Measurements from ENCODE around the gene POU6F2.

POU6F2 gene

GRCh38 chr7:39069896-39070881 is 92.5 kb downstream of the POU6F2 start:
- DNase-seq (ENCODE audit: low read depth in 2 of 2): no peak

GRCh38 chr7:39071116-39071515 is 93.4 kb downstream of the POU6F2 start:
- no peak for DNase-seq (ENCODE audit: low read depth in 2 of 2)

DNA sequence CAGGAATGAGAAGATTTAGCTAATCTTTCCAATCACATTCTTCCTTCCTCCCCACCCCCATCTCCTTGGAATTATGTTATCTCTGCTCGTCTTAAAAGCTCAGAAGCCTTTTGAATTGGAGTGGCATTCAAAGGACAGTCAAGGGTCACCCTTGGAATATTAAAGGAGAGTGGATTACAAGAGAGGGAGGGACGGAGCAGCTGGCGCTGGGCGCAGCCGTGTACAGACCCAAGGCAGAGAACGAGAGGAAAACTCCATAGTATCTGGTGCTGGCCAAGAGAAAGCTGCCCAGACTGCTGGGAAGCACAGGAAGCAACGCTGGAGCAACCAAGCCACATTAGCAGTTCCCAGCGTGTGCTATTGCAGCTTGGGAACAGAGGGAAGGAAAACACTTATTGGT is 95.7 kb downstream of the POU6F2 start:
- DNase-seq (ENCODE audit: low read depth in 2 of 2): no peak

DNA sequence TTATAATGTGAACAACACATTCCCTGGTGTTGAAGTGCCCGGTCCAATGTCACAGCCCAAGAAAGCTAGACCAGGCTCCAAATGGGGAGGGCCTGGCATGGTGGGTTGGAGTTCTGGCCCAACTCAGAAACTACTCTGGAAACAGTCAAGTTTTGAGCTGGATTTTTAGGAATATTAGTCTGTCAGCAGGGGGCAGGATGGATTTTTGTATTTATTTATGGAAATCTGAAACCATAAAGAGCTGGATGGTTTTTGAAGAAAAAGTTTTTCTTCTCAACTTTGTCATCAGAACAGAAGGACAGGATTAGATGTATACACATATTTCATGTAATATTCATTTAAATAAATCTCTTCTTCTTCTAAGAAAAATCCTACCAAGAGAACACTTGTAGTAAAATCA is 97.5 kb downstream of the POU6F2 start:
- DNase-seq (ENCODE audit: low read depth in 2 of 2): no peak

GRCh38 chr7:39083781-39084180 is 106.1 kb downstream of the POU6F2 start:
- DNase-seq (ENCODE audit: low read depth in 2 of 2): no peak

DNA sequence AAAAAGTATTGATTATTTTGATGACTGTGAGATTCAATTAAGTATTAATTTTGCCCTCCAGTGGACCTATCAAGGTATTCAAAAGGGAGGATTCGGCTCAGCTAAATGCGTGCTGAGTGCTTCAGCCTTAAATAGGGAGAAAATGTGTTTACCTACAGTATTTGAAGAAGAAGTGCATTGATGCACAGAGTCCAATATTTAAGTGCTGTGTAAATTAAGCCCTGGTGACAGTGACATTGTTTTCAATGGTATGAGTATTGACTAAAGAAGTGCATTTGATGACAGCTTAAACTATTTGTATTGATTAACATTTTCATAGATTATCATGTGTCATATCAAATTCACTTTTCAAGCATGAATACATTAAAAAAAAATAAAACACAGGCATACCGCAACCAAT is 106.6 kb downstream of the POU6F2 start:
- no peak for DNase-seq (ENCODE audit: low read depth in 2 of 2)

DNA sequence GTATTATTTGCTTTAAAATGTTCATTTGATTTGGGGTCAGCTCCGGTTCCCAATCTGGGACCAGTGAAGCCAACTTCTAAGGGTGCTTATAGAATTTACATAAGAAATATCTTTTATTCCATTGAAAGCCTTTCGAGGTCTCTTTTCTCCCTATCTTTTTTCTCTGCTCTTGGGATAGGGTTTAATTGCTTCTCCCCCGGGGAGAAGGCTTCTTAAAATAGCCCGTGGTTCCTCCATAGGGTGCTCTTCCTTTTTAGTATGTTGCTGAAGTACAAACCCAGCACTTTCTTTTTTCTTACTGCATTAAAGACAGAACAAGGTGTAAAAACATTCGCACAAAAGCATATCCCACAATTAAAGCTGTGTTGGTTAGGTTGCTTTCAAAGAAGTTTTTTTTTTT is 107.5 kb downstream of the POU6F2 start:
- no peak for DNase-seq (ENCODE audit: low read depth in 2 of 2)

DNA sequence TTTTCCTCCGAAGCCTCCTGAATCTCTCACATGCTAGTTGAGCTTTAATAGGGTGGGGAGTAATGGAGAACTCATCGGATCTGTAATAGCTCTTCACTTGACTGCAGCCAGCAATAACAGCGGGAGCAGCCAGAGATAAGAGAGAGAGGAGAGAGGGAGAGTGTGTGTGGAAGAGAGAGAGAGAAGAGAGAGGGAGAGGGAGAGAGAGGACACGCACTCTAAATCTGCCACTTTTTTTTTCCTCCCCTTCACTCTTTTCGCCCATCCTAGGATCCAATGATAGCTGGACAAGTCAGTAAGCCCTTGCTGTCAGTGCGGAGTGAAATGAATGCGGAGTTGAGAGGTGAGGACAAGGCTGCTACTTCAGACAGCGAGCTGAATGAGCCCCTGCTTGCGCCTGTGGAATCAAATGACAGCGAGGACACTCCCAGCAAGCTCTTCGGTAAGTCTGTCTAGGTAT is 107.9 kb downstream of the POU6F2 start:
- DNase-seq (ENCODE audit: low read depth in 2 of 2): no peak

DNA sequence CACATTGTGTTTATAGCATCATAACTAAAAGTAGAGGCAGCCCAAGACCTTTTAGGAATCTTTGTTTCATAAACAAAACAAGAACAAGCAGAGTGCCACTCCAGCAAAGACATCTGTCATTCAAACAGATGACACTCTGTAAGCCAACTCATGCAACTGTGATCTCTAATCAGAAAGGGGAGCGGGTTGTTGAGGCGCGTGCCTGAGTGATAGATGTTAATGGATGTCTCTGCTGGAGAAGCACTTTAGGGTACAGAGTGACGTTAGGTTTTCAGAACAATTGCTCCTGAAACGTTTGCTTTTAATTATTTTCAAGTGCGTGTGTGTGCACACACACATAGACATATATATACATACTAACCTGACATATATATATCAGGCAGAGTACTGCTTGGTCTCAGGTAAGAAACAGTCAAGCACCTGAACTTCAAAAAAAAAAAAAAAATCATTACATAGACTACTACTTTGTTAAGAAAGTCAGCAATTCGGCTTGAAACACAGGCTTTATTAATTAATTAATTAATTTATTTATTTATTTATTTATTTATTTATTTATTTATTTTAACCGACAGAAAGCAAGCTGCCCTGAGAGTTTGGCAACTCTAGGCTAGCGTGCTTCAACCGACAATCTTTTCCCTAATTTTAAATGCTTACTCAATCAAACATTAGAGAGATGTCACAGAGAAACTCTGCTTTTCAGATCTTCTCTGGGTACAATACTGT is 109.1 kb downstream of the POU6F2 start:
- DNase-seq (ENCODE audit: low read depth in 2 of 2): no peak

GRCh38 chr7:39088730-39089593 is 111.3 kb downstream of the POU6F2 start:
- no peak for DNase-seq (ENCODE audit: low read depth in 2 of 2)

GRCh38 chr7:39091145-39091544 is 113.4 kb downstream of the POU6F2 start:
- DNase-seq (ENCODE audit: low read depth in 2 of 2): no peak

- DNase-seq (ENCODE audit: low read depth in 2 of 2): no peak
Measured at GRCh38 chr7:39091774-39092173, 114.1 kb downstream of the POU6F2 start.

GRCh38 chr7:39094731-39095130 is 117.0 kb downstream of the POU6F2 start:
- DNase-seq (ENCODE audit: low read depth in 2 of 2): no peak

DNA sequence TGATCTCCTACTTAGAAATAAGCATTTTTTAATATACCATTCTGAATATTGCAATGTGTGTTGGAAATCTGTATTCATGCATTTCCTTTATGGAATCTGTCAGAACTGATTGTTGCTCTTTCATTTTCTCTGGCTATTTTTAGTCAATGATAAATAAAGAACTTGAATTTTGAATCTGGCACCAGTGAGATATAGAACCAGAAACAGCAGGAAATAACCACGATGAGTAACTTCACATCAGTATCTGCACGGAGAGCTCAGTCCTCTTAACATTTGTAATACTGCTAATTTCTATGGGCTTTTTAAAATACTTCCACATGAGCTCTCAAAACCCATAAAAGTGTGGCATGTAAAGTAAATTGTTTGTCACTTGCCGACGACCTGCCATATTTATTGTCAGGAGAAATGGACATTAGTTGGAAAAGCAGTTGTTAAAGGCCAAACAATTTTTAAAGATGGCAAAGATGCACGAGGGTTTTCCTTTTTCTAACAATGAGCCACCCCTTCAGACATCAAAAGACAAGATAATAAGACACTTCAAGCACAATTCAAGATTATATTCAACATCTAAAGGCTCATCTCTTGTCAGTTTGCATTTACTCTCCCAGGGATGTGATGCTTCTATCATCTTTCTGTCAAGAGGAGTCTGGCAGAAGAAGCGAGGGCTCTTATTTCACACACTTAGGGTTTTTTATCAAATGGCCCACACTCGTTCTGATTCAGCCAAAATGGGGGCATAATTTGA is 118.3 kb downstream of the POU6F2 start:
- no peak for DNase-seq (ENCODE audit: low read depth in 2 of 2)

DNA sequence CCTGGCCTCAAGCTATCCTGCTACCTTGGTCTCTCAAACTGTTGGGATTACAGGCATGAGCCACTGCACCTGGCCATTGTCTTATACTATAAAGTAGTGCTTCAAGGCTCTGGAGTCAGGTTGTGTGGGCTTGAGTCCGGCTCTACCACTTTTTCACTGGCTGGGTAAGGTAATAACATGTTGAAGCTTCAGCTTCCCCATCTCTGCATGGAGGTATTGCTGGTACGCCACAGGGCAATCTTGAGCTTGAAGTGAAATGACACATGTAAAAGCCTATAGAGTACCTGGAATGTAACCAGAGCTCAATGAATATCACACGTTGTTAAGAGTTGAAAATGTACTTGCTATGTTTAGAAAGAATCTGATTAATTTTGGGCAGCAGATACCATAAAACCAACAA is 120.8 kb downstream of the POU6F2 start:
- DNase-seq (ENCODE audit: low read depth in 2 of 2): no peak

DNA sequence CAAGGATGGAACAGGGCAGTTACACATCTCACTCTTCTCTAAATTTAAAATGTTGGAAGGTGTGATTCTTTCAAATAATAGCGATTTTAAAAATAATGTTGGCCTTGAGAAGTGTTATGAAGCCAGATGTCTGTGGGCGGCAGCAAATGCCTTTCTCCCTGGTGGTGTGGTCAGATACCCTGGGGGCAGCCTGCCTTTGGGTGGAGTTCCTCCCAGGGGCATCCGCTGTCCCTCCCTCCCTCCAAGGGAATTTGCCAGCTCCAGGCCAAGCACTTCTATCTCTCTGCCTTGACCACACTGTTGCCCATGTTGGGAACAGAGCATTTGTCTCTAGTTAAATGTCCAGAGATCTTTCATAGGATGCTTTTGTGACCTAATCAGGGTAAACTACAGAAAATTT is 121.4 kb downstream of the POU6F2 start:
- DNase-seq (ENCODE audit: low read depth in 2 of 2): no peak

- no peak for DNase-seq (ENCODE audit: low read depth in 2 of 2)
Measured at GRCh38 chr7:39100270-39100669, 122.6 kb downstream of the POU6F2 start.

DNA sequence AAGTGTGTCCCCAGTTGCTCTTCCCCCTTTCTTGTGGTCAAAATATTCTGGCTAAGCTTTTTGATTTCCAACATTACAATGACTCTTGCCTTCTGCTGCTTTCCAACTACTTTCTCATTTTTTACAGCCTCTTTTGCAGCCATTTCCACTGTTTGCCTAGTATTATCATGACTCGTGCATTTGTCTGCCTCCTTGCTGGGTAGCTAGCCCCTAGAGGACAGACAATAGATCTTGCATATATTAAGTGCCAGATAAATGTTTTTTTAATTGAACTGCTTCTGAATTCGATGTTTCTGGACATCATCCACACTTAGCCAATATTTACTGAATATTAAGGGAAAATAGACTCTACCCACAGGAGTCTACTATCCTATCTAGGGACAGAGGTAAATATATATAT is 124.5 kb downstream of the POU6F2 start:
- DNase-seq (ENCODE audit: low read depth in 2 of 2): no peak

DNA sequence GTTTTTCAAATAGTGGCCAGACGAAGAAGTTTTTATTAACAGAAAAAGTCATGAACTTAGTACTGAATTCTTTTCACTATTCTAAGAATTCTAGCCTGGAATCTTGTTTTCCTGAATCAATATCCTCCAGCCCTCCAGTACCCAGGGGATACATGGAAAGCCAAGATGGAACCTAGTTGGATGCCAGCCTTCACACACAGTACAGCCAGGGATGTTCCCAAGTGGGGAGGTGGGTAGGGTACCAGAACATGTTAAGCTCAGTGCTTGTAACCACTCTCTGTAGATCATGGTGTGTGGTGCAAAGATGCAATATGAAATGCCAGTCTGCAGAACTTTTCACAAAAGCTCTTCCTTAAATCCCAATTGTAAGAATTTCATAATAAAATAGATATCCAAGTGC is 128.0 kb downstream of the POU6F2 start:
- DNase-seq (ENCODE audit: low read depth in 2 of 2): no peak

- no peak for DNase-seq (ENCODE audit: low read depth in 2 of 2)
Measured at GRCh38 chr7:39125846-39126245, 148.1 kb downstream of the POU6F2 start.

DNA sequence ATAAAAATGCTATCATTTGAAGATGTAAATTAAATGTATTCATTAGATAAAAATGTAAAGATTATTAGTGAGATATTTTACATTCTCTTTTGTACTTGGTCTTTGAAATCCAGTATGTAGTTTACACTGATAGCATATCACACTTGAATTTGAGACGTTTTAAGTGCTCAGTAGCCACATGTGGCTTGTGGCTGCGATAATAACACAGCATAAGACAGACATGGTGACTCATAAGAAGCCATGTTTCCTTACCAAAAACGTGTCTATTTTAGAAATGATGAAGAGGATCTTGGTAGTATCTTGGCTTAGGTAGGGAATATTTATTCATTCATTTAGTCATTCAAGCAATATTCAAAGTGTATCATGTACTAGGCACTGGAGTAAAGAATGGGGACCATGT is 149.3 kb downstream of the POU6F2 start:
- no peak for DNase-seq (ENCODE audit: low read depth in 2 of 2)

Measured in stimulated activated CD4-positive, alpha-beta T cell treated with anti-CD3 and anti-CD28 coated beads, Interleukin-1b, Interleukin-23, amount 100 ng/mL, for 4 hours (primary cell).